Transverse colon (tissue), 4 donors: ENCODE results near the gene PPP3CA. TPM values are rescaled to one million over a fixed set of nuclear protein-coding genes. Genes with fewer than 3 reads are reported as not detected.
"Not testable (repeated sequence)": the region's sequence is repeated elsewhere in the genome, so short reads cannot be mapped to it uniquely, and the experiment has no call there.

Source experiments
- DNase-seq: peaks from one replicate; pipeline ENCODE4 v3.0.0-alpha.2; 2019
- H3K27ac ChIP-seq, 4 donors: fragments of 200-600 bp; sonication (generic); 2 replicates each; pipeline ENCODE4 v1.5.1; 2016 to 2018; ENCODE audit warnings: inconsistent platforms in 4 of 4
- H3K27me3 ChIP-seq: fragments of 200-600 bp; sonication (generic); 2 replicates; pipeline ENCODE4 v1.5.1; 2017; ENCODE audit warnings: inconsistent platforms
- H3K36me3 ChIP-seq, 4 donors: fragments of 200-600 bp; sonication (generic); 2 replicates each; pipeline ENCODE4 v1.5.1; 2017 to 2019; ENCODE audit warnings: inconsistent platforms in 4 of 4
- H3K4me1 ChIP-seq, 4 donors: fragments of 200-600 bp; sonication (generic); 2 replicates each; pipeline ENCODE4 v1.5.1; 2017 to 2020; ENCODE audit warnings: inconsistent platforms in 4 of 4
- H3K4me3 ChIP-seq, 4 donors: fragments of 200-600 bp; sonication (generic); 1 replicate in 1 of 4; 2 replicates in 3 of 4; pipeline versions ENCODE4 v1.5.1 to v1.6.1; 2017 to 2019; ENCODE audit warnings: inconsistent platforms in 4 of 4
- H3K9me3 ChIP-seq, 2 donors: fragments of 200-600 bp; sonication (generic); 2 replicates each; pipeline ENCODE4 v1.5.1; 2017 to 2019; ENCODE audit warnings: inconsistent platforms in 2 of 2
- CTCF ChIP-seq, 5 experiments: fragments of 200-600 bp in 3 of 5; fragments of 450-650 bp in 2 of 5; sonication (generic) in 3 of 5; IDR thresholded peaks; 1 replicate in 2 of 5; 2 replicates in 3 of 5; pipeline ENCODE4 v1.5.1; 2016 to 2017; ENCODE audit warnings: antibody characterized with exemption in 5 of 5, inconsistent platforms in 3 of 5, mild to moderate bottlenecking in 2 of 5, moderate library complexity in 1 of 5
- EP300 ChIP-seq: sonication (generic); formaldehyde crosslinking; IDR thresholded peaks from one replicate; pipeline ENCODE4 v1.6.1; 2017; ENCODE audit warnings: antibody characterized with exemption, low read depth
- POLR2A ChIP-seq: fragments of 450-650 bp; IDR thresholded peaks from one replicate; pipeline ENCODE4 v1.6.1; 2016; ENCODE audit warnings: antibody characterized with exemption, mild to moderate bottlenecking, moderate library complexity
- POLR2AphosphoS5 ChIP-seq, 3 donors: sonication (generic); formaldehyde crosslinking; IDR thresholded peaks; one replicate each; pipeline ENCODE4 v1.6.1; 2016; ENCODE audit warnings: antibody characterized with exemption in 3 of 3
- WGBS, 2 donors: methylation state at CpG; one replicate each; pipeline ENCODE4 v1.1.5; 2018; ENCODE audit warnings: low coverage in 1 of 2; 5-methylcytosine and 5-hydroxymethylcytosine counted together
- in situ Hi-C, 4 donors: fragments of 200-750 bp; cut with MboI; loops; one replicate each; pipeline versions ENCODE4 v1.15.0 to v1.15.1; 2017; ENCODE audit warnings: low sequenced_read_pairs in 3 of 4, low pct_ligation_motif_present in 1 of 4, low pct_unique_long_range_greater_than_20kb in 1 of 4
- intact Hi-C: fragments of 100-400 bp; cut with DNase I; formaldehyde crosslinking; loops from one replicate; pipeline ENCODE4 v1.15.1; 2023; ENCODE audit warnings: low total_unique reads
- total RNA-seq, 4 donors: library from RNA; depleted of rRNA; stranded (reverse); fragments of >200 nt; gene quantifications; one replicate each; pipeline ENCODE4 v1.1.0, GENCODE V29; 2016

The PPP3CA gene
- total RNA-seq, 4 donors from 2014 or later: 29.2 to 50.7 (median 37.7) TPM

GRCh38 chr4:101184668-101185067 lies 162.7 kb downstream of the PPP3CA start:
- H3K27ac ChIP-seq: peak overlapping the region; percentile 49 to 79 (median 74)

GRCh38 chr4:101183666-101184373 lies 163.5 kb downstream of the PPP3CA start:
- peak in 1 of 3 donors; percentile 37 for TF ChIP-seq POLR2AphosphoS5 (IDR thresholded peaks at IDR 0.05)
- TF ChIP-seq POLR2A: no peak

More at GRCh38 chr4:101184668-101185067, 162.7 kb downstream of the PPP3CA start:
- intact Hi-C loops: no loop called here
- Histone ChIP-seq H3K4me1 (peaks cover 0 to 41% (median 6%) of the 10 kb centered on the region in 4 donors), H3K36me3 (no peaks in the 10 kb centered on the region), H3K27me3 (no peaks in the 10 kb centered on the region), H3K9me3 (no peaks in the 10 kb centered on the region), H3K4me3 (no peak overlapping the region)
- TF ChIP-seq POLR2AphosphoS5 (IDR thresholded peaks at IDR 0.05) (peak in 1 of 3 donors; percentile 65), EP300 (no peak), POLR2A (no peak), CTCF (IDR thresholded peaks at IDR 0.05) (no peak)
- peak; percentile 65 for DNase-seq
- in situ Hi-C loops: no loop called here
- 50 to 67% methylated on average over 1 to 2 of the region's 2 CpGs for WGBS, 2 donors

GRCh38 chr4:101183221-101183620 lies 164.1 kb downstream of the PPP3CA start:
- WGBS, 2 donors: 90 to 100% methylated on average over 2 of the region's 2 CpGs
- H3K4me1 ChIP-seq: peaks cover 0 to 38% (median 6%) of the 10 kb centered on the region in 4 donors
- in situ Hi-C loops: no loop called here
- no peaks in the 10 kb centered on the region for H3K36me3 ChIP-seq
- H3K27me3 ChIP-seq: no peaks in the 10 kb centered on the region
- DNase-seq: no peak
- TF ChIP-seq CTCF (IDR thresholded peaks at IDR 0.05): no peak
- no peak for TF ChIP-seq POLR2A
- TF ChIP-seq POLR2AphosphoS5 (IDR thresholded peaks at IDR 0.05): no peak
- no peak for TF ChIP-seq EP300
- intact Hi-C loops: no loop called here
- peak overlapping the region in 3 of 4 donors; percentile 36 to 79 (median 73) for H3K27ac ChIP-seq
- no peak overlapping the region for H3K4me3 ChIP-seq
- H3K9me3 ChIP-seq: no peaks in the 10 kb centered on the region

More at GRCh38 chr4:101183666-101184373, 163.5 kb downstream of the PPP3CA start:
- Histone ChIP-seq H3K4me3 (no peak overlapping the region), H3K4me1 (peaks cover 0 to 38% (median 6%) of the 10 kb centered on the region in 4 donors), H3K27me3 (no peaks in the 10 kb centered on the region), H3K27ac (peak overlapping the region; percentile 49 to 79 (median 74)), H3K36me3 (no peaks in the 10 kb centered on the region), H3K9me3 (no peaks in the 10 kb centered on the region)
- in situ Hi-C loops (no loop called here), intact Hi-C loops (no loop called here)
- DNase-seq: no peak
- 70 to 78% methylated on average over 3 of the region's 3 CpGs for WGBS, 2 donors

GRCh38 chr4:101182688-101183087 lies 164.6 kb downstream of the PPP3CA start:
- H3K4me1 ChIP-seq: peaks cover 0 to 33% (median 6%) of the 10 kb centered on the region in 4 donors
- H3K27me3 ChIP-seq, H3K36me3 ChIP-seq, DNase-seq, in situ Hi-C loops, H3K4me3 ChIP-seq, H3K9me3 ChIP-seq, intact Hi-C loops: not testable (repeated sequence)
- WGBS, 2 donors: 88 to 95% methylated on average over 4 of the region's 4 CpGs
- H3K27ac ChIP-seq: peak overlapping the region in 2 of 4 donors; percentile 36 to 73

- Histone ChIP-seq H3K4me3 (no peak overlapping the region), H3K36me3 (no peaks in the 10 kb centered on the region), H3K4me1 (peaks cover 0 to 38% (median 14%) of the 10 kb centered on the region in 4 donors), H3K27me3 (no peaks in the 10 kb centered on the region), H3K27ac (no peak overlapping the region), H3K9me3 (no peaks in the 10 kb centered on the region)
- intact Hi-C loops (no loop called here), in situ Hi-C loops (no loop called here)
- 96 to 99% methylated on average over 2 of the region's 2 CpGs for WGBS, 2 donors
- TF ChIP-seq CTCF (IDR thresholded peaks at IDR 0.05) (no peak), POLR2A (no peak), EP300 (no peak), POLR2AphosphoS5 (IDR thresholded peaks at IDR 0.05) (no peak)
- DNase-seq: no peak
These were observed 168.6 kb downstream of the PPP3CA start for GRCh38 chr4:101178731-101179130.
